Frontal cortex (tissue), 4 donors: ENCODE data around the gene ACTR3. TPM values are rescaled to one million over a fixed set of nuclear protein-coding genes. Genes with fewer than 3 reads are reported as not detected.
A peak's percentile ranks its signal among the peaks of the same experiment; 100 is the strongest.

ENCODE experiments used
- DNase-seq, 2 donors: peaks; one replicate each; pipeline ENCODE4 v3.0.0; 2012; ENCODE audit warnings: low spot score in 2 of 2
- FAIRE-seq: peaks from 2 replicates; lab custom pipeline; 2012; peaks lifted over from hg19 to GRCh38; lab: Jason Lieb, UNC
- total RNA-seq: library from RNA; depleted of rRNA; stranded (reverse); fragments of >200 nt; gene quantifications from one replicate; pipeline ENCODE4 v1.2.3, GENCODE V29; 2014
- donor health status: control.
- donor health status: control.
- donor health status: control.

The ACTR3 gene
- total RNA-seq, 1 donor from 2014 or later = 99.9 TPM

GRCh38 chr2:113873867-113874266, 16.0 kb upstream of the ACTR3 start:
- DNase-seq = no peak
- FAIRE-seq = no peak

GRCh38 chr2:113875135-113875534, 14.8 kb upstream of the ACTR3 start:
- no peak for FAIRE-seq
- DNase-seq = no peak

- FAIRE-seq = no peak
- DNase-seq = no peak
Observed at GRCh38 chr2:113876503-113877387, 13.1 kb upstream of the ACTR3 start.

GRCh38 chr2:113877711-113878598, 11.9 kb upstream of the ACTR3 start:
- DNase-seq = no peak
- FAIRE-seq = no peak

GRCh38 chr2:113878743-113879142, 11.1 kb upstream of the ACTR3 start:
- DNase-seq (no peak), FAIRE-seq (no peak)

- DNase-seq (no peak), FAIRE-seq (no peak)
Observed at GRCh38 chr2:113879457-113879856, 10.4 kb upstream of the ACTR3 start.

- DNase-seq = no peak
- no peak for FAIRE-seq
Observed at GRCh38 chr2:113886479-113887008, 3.3 kb upstream of the ACTR3 start.

- FAIRE-seq = no peak
- no peak for DNase-seq
Observed at GRCh38 chr2:113887009-113887792, 2.7 kb upstream of the ACTR3 start.

- peak in 1 of 2 donors; percentile 14 for DNase-seq
- no peak for FAIRE-seq
Observed at GRCh38 chr2:113888641-113889470, 1.0 kb upstream of the ACTR3 start.

GRCh38 chr2:113890253-113891235, 655 bp downstream of the ACTR3 start:
- DNase-seq = peak; percentile 27 to 44
- FAIRE-seq = no peak

GRCh38 chr2:113891265-113891959, 1.5 kb downstream of the ACTR3 start:
- no peak for DNase-seq
- no peak for FAIRE-seq

GRCh38 chr2:113892004-113892710, 2.3 kb downstream of the ACTR3 start:
- FAIRE-seq (no peak), DNase-seq (no peak)

GRCh38 chr2:113894156-113894743, 4.4 kb downstream of the ACTR3 start:
- FAIRE-seq (no peak), DNase-seq (no peak)

- no peak for FAIRE-seq
Observed at GRCh38 chr2:113895301-113895700, 5.4 kb downstream of the ACTR3 start.

GRCh38 chr2:113895819-113896563, 6.1 kb downstream of the ACTR3 start:
- DNase-seq = no peak
- no peak for FAIRE-seq

More at GRCh38 chr2:113895301-113895700, 5.4 kb downstream of the ACTR3 start:
- no peak for DNase-seq
